ENCODE measurements around the gene PDCD1LG2.
"Not testable (repeated sequence)": the region's sequence is repeated elsewhere in the genome, so short reads cannot be mapped to it uniquely, and the experiment has no call there.

PDCD1LG2 gene

GRCh38 chr9:5510360-5510931 lies at the start of gene PDCD1LG2:
Gene PDCD1LG2, plus strand, starts transcription at chr9:5510531. Its CDS starts 12,016 bp downstream, at chr9:5522547.
- DNase-seq: no peak

- not testable (repeated sequence) for DNase-seq
Measured at GRCh38 chr9:5464831-5465330, 45.5 kb upstream of the PDCD1LG2 start.

- no peak for DNase-seq
Measured at GRCh38 chr9:5466005-5466404, 44.3 kb upstream of the PDCD1LG2 start.

- no peak for DNase-seq
Measured at GRCh38 chr9:5466766-5467165, 43.6 kb upstream of the PDCD1LG2 start.

GRCh38 chr9:5468850-5469249 lies 41.5 kb upstream of the PDCD1LG2 start:
- DNase-seq: no peak

GRCh38 chr9:5470122-5470521 lies 40.2 kb upstream of the PDCD1LG2 start:
- no peak for DNase-seq

- no peak for DNase-seq
Measured at GRCh38 chr9:5470816-5471215, 39.5 kb upstream of the PDCD1LG2 start.

GRCh38 chr9:5475611-5476010 lies 34.7 kb upstream of the PDCD1LG2 start:
- not testable (repeated sequence) for DNase-seq

- DNase-seq: no peak
Measured at GRCh38 chr9:5478206-5478605, 32.1 kb upstream of the PDCD1LG2 start.

GRCh38 chr9:5479994-5480694 lies 30.2 kb upstream of the PDCD1LG2 start:
- DNase-seq: no peak

- DNase-seq: no peak
Measured at GRCh38 chr9:5480919-5481318, 29.4 kb upstream of the PDCD1LG2 start.

GRCh38 chr9:5481322-5482040 lies 28.9 kb upstream of the PDCD1LG2 start:
- DNase-seq: no peak

- DNase-seq: no peak
Measured at GRCh38 chr9:5482194-5482593, 28.1 kb upstream of the PDCD1LG2 start.

- DNase-seq: no peak
Measured at GRCh38 chr9:5483306-5483705, 27.0 kb upstream of the PDCD1LG2 start.

- DNase-seq: no peak
Measured at GRCh38 chr9:5485378-5486085, 24.8 kb upstream of the PDCD1LG2 start.

GRCh38 chr9:5486988-5487387 lies 23.3 kb upstream of the PDCD1LG2 start:
- no peak for DNase-seq

- no peak for DNase-seq
Measured at GRCh38 chr9:5488221-5489008, 21.9 kb upstream of the PDCD1LG2 start.

GRCh38 chr9:5489630-5490490 lies 20.5 kb upstream of the PDCD1LG2 start:
- no peak for DNase-seq

- no peak for DNase-seq
Measured at GRCh38 chr9:5492965-5493678, 17.2 kb upstream of the PDCD1LG2 start.

- no peak for DNase-seq
Measured at GRCh38 chr9:5493679-5494511, 16.4 kb upstream of the PDCD1LG2 start.

Measured in femur (tissue), 1 donor.